H9 (cell line): Measurements from ENCODE around the gene TANC2. TPM values are rescaled to one million over a fixed set of nuclear protein-coding genes. Genes with fewer than 3 reads are reported as not detected.

Experiments
- DNase-seq: peaks from one replicate; pipeline ENCODE4 v3.0.0-alpha.2; 2017
- H2AFZ ChIP-seq: one replicate; pipeline ENCODE4 v1.6.1; 2013; ENCODE audit warnings: mild to moderate bottlenecking, low read length, control low read depth, moderate library complexity
- H2AK5ac ChIP-seq: 2 replicates; pipeline ENCODE4 v1.6.1; 2013; ENCODE audit warnings: low read length, control low read depth, mixed read lengths; ENCODE audit not compliant: insufficient read length
- H2BK120ac ChIP-seq: one replicate; pipeline ENCODE4 v1.6.1; 2013; ENCODE audit warnings: low read depth, mild to moderate bottlenecking, low read length, control low read depth, inconsistent platforms; ENCODE audit not compliant: poor library complexity, severe bottlenecking
- H2BK12ac ChIP-seq: 2 replicates; pipeline ENCODE4 v1.6.1; 2013; ENCODE audit warnings: low read length, control low read depth, mixed read lengths, low read depth; ENCODE audit not compliant: insufficient read length
- H2BK15ac ChIP-seq: 2 replicates; pipeline ENCODE4 v1.6.1; 2013; ENCODE audit warnings: low read depth, low read length, control low read depth
- H2BK20ac ChIP-seq: one replicate; pipeline ENCODE4 v1.6.1; 2013; ENCODE audit warnings: low read depth, mild to moderate bottlenecking, low read length, control low read depth, inconsistent platforms; ENCODE audit not compliant: poor library complexity, severe bottlenecking
- H2BK5ac ChIP-seq: 2 replicates; pipeline ENCODE4 v1.6.1; 2013; ENCODE audit warnings: low read length, control low read depth, mixed read lengths; ENCODE audit not compliant: insufficient read length
- H3K14ac ChIP-seq: 2 replicates; pipeline ENCODE4 v1.6.1; 2013; ENCODE audit warnings: low read length, control low read depth; ENCODE audit not compliant: insufficient read depth
- H3K18ac ChIP-seq: 2 replicates; pipeline ENCODE4 v1.6.1; 2013; ENCODE audit warnings: low read depth, mild to moderate bottlenecking, mixed read lengths, low read length, control low read depth; ENCODE audit not compliant: insufficient read length
- H3K23ac ChIP-seq: 2 replicates; pipeline ENCODE4 v1.6.1; 2013; ENCODE audit warnings: low read length, control low read depth, mixed read lengths, low read depth; ENCODE audit not compliant: insufficient read length
- H3K23me2 ChIP-seq: 2 replicates; pipeline ENCODE4 v1.6.1; 2013; ENCODE audit warnings: low read depth, mild to moderate bottlenecking, mixed read lengths, low read length, control low read depth; ENCODE audit not compliant: insufficient read length, poor library complexity, severe bottlenecking
- H3K27ac ChIP-seq: 2 replicates; pipeline ENCODE4 v1.5.1; 2013; ENCODE audit warnings: low read length, control low read depth, mixed read lengths, low read depth; ENCODE audit not compliant: insufficient read length
- H3K27me3 ChIP-seq: 2 replicates; pipeline ENCODE4 v1.6.1; 2013; ENCODE audit warnings: low read length, control low read depth, inconsistent platforms; ENCODE audit not compliant: insufficient read depth
- H3K4ac ChIP-seq: 2 replicates; pipeline ENCODE4 v1.6.1; 2013; ENCODE audit warnings: low read depth, mild to moderate bottlenecking, control low read depth, inconsistent platforms, low read length, moderate library complexity
- H3K4me1 ChIP-seq: 2 replicates; pipeline ENCODE4 v1.6.1; 2013; ENCODE audit warnings: low read length, control low read depth, inconsistent platforms; ENCODE audit not compliant: insufficient read depth
- H3K4me2 ChIP-seq: 2 replicates; pipeline ENCODE4 v1.6.1; 2013; ENCODE audit warnings: low read length, control low read depth, mixed read lengths; ENCODE audit not compliant: insufficient read length, insufficient read depth
- H3K56ac ChIP-seq: 2 replicates; pipeline ENCODE4 v1.6.1; 2013; ENCODE audit warnings: low read depth, mild to moderate bottlenecking, mixed read lengths, low read length, control low read depth; ENCODE audit not compliant: insufficient read length
- H3K79me1 ChIP-seq: 2 replicates; pipeline ENCODE4 v1.6.1; 2013; ENCODE audit warnings: low read depth, mild to moderate bottlenecking, moderate library complexity, low read length, control low read depth, inconsistent platforms; ENCODE audit not compliant: insufficient read depth, poor library complexity, severe bottlenecking
- H3K79me2 ChIP-seq: 2 replicates; pipeline ENCODE4 v1.6.1; 2013; ENCODE audit warnings: low read length, control low read depth, inconsistent platforms; ENCODE audit not compliant: insufficient read depth
- H3K9ac ChIP-seq: 2 replicates; pipeline ENCODE4 v1.6.1; 2013; ENCODE audit warnings: low read length, control low read depth, mixed read lengths; ENCODE audit not compliant: insufficient read length; ENCODE audit errors: extremely low read depth
- H3K9me3 ChIP-seq: one replicate; pipeline ENCODE4 v1.6.1; 2013; ENCODE audit warnings: low read depth, low read length, inconsistent platforms; ENCODE audit not compliant: control insufficient read depth
- H3T11ph ChIP-seq: one replicate; pipeline ENCODE4 v1.6.1; 2013; ENCODE audit warnings: mild to moderate bottlenecking, low read length, control low read depth, inconsistent platforms
- H4K20me1 ChIP-seq: one replicate; pipeline ENCODE4 v1.6.1; 2013; ENCODE audit not compliant: control insufficient read depth, insufficient read length, insufficient read depth
- H4K5ac ChIP-seq: 2 replicates; pipeline ENCODE4 v1.6.1; 2013; ENCODE audit warnings: low read depth, mild to moderate bottlenecking, mixed read lengths, low read length, control low read depth; ENCODE audit not compliant: insufficient read length
- H4K8ac ChIP-seq: replicated peaks from 2 replicates; pipeline ENCODE4 v1.6.1; 2013; ENCODE audit warnings: low read length, control low read depth, mixed read lengths, low read depth; ENCODE audit not compliant: insufficient read length
- H4K91ac ChIP-seq: 2 replicates; pipeline ENCODE4 v1.6.1; 2013; ENCODE audit warnings: low read depth, mild to moderate bottlenecking, moderate library complexity, mixed read lengths, low read length, control low read depth; ENCODE audit not compliant: insufficient read length
- H3K27ac Mint-ChIP-seq, 3 experiments: 2 replicates in 2 of 3; 3 replicates in 1 of 3; pipeline ENCODE4 v1.8.0; 2020 to 2021; ENCODE audit warnings: mixed read lengths in 3 of 3, mild to moderate bottlenecking in 1 of 3, moderate library complexity in 1 of 3
- H3K27me3 Mint-ChIP-seq: 2 replicates; pipeline ENCODE4 v1.8.0; 2021; ENCODE audit warnings: low read depth, mild to moderate bottlenecking, moderate library complexity, mixed read lengths
- H3K36me3 Mint-ChIP-seq, 3 experiments: 2 replicates in 2 of 3; 3 replicates in 1 of 3; pipeline ENCODE4 v1.8.0; 2020 to 2021; ENCODE audit warnings: low read depth in 3 of 3, mixed read lengths in 3 of 3; ENCODE audit not compliant: insufficient read depth in 1 of 3
- H3K4me1 Mint-ChIP-seq, 2 experiments: 2 replicates each; pipeline ENCODE4 v1.8.0; 2020; ENCODE audit warnings: mixed read lengths in 2 of 2
- H3K4me3 Mint-ChIP-seq, 2 experiments: 2 replicates in 1 of 2; 3 replicates in 1 of 2; pipeline ENCODE4 v1.8.0; 2020 to 2021; ENCODE audit warnings: mild to moderate bottlenecking in 2 of 2, mixed read lengths in 2 of 2, moderate library complexity in 1 of 2
- H3K9me3 Mint-ChIP-seq, 2 experiments: 2 replicates in 1 of 2; 3 replicates in 1 of 2; pipeline ENCODE4 v1.8.0; 2020; ENCODE audit warnings: mild to moderate bottlenecking in 2 of 2, mixed read lengths in 2 of 2, moderate library complexity in 1 of 2
- CTCF ChIP-seq: fragments of 200-600 bp; sonication (generic); conservative IDR thresholded peaks from 3 replicates; pipeline ENCODE4 v1.8.0; 2021; ENCODE audit warnings: antibody characterized with exemption, mild to moderate bottlenecking
- WGBS: extraction: QIAGEN DNeasy Blood & Tissue Kit; methylation state at CpG from one replicate; pipeline ENCODE4 v1.1.7; 2013; ENCODE audit warnings: missing lambda C conversion rate, low lambda C conversion rate, mixed read lengths; ENCODE audit not compliant: insufficient read length; ENCODE audit errors: extremely low coverage; 5-methylcytosine and 5-hydroxymethylcytosine counted together
- total RNA-seq: library from RNA; stranded (reverse); gene quantifications from 2 replicates; pipeline ENCODE4 v1.2.1, GENCODE V29; 2021

Gene TANC2
- total RNA-seq, 1 experiment from 2014 or later = 7.3 TPM

- Mint-ChIP-seq H3K36me3 (no peaks in the 10 kb centered on the region), H3K27ac (no peak overlapping the region), H3K27me3 (no peaks in the 10 kb centered on the region), H3K9me3 (no peaks in the 10 kb centered on the region), H3K4me1 (no peaks in the 10 kb centered on the region), H3K4me3 (no peak overlapping the region)
- no peak overlapping the region for H3K9ac ChIP-seq
- H4K91ac ChIP-seq = no peak overlapping the region
- no peak overlapping the region for H3K14ac ChIP-seq
- H2AK5ac ChIP-seq = no peak overlapping the region
- H3K23me2 ChIP-seq = no peaks in the 10 kb centered on the region
- no peaks in the 10 kb centered on the region for H3K79me2 ChIP-seq
- no CpG with 5 or more reads among the region's 6 CpGs for WGBS
- H2BK5ac ChIP-seq = no peak overlapping the region
- no peak overlapping the region for H3K4ac ChIP-seq
- H3K9me3 ChIP-seq = no peaks in the 10 kb centered on the region
- no peak for DNase-seq
- no peak overlapping the region for H2BK120ac ChIP-seq
- H3K4me1 ChIP-seq = no peaks in the 10 kb centered on the region
- no peak overlapping the region for H4K5ac ChIP-seq
- no peak for TF ChIP-seq CTCF
- H2BK15ac ChIP-seq = no peak overlapping the region
- H3K18ac ChIP-seq = no peak overlapping the region
- no peak overlapping the region for H3K27ac ChIP-seq
- no peak overlapping the region for H2AFZ ChIP-seq
- no peaks in the 10 kb centered on the region for H3K79me1 ChIP-seq
- H4K20me1 ChIP-seq = no peaks in the 10 kb centered on the region
- no peak overlapping the region for H2BK20ac ChIP-seq
- H3K4me2 ChIP-seq = no peak overlapping the region
- no peak overlapping the region for H3K23ac ChIP-seq
- no peak overlapping the region for H4K8ac ChIP-seq
- H3K56ac ChIP-seq = no peak overlapping the region
- H3T11ph ChIP-seq = no peak overlapping the region
- H2BK12ac ChIP-seq = no peak overlapping the region
- H3K27me3 ChIP-seq = no peaks in the 10 kb centered on the region
Measured at GRCh38 chr17:62927083-62927482, 39.0 kb upstream of the TANC2 start.
